Brain pericyte (primary cell): ENCODE measurements around the gene AMER2.
A peak's percentile ranks its signal among the peaks of the same experiment; 100 is the strongest.

Experiments
- DNase-seq: peaks from one replicate; pipeline ENCODE4 v3.0.0-alpha.2; 2012; ENCODE audit warnings: low read depth, low spot score

Gene AMER2

DNA sequence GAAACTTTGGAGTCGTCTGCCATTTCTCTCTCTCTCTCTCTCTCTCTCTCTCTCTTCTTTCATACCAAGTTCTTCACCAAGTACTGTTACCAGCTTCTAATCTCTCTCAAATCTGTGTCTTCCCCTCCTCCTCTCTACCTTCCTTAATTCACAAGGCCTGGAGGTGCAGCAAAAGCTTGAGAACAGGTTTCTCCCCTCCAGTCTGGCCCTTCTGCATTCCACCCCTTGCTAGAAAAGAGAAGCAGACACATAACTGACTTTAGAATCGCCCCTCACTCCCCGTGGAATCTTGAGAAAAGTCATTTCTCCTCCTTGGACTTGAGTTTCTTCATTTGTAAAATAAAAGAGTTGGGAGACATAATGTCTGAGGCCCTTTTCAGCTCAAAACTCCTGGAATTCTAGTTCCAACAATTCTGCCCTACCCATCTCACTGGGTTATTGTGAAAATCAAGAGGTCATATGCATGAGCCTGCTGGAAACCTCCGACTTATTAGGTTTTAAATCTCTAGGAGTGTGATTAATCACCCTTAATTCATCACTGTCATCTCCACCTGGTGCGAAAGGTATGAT, 20.4 kb downstream of the AMER2 start:
- no peak for DNase-seq

DNA sequence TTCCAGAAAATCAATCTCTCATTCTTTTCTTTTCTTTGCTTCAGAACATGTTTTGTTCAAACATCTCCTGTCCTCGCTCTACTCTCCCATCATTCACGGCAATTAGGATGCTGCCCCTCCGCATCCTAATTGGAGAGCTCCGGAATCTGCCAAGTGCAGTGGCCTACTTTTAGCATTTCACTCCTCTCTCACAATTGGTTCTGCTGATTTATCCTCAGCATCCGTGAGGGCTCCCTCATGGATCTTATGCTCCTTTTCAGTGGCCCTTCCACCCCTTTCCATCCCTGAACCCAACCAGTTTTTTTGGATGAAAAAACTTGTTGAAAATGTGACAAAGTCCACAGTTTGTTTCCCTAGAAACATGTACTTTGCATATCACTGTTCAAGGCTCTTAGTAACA, 22.4 kb downstream of the AMER2 start:
- DNase-seq: no peak

DNA sequence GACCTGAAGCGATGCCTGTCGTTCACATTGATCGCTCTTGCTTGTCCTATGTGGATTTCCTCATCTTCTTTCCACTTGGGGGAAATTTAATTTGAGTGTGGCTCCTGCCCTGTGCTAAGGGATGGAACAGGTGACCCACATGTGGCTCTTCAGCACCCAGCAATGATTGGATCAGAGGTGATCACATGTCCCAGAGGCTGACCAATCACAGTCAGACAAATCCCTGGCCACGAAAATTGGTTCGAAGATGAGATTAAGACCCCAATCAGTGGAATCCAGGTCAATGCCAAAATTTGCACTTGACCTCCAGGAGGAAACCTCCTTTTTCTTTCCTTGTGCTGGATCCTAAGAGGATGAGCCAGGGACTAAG, 23.7 kb downstream of the AMER2 start:
- DNase-seq: no peak

DNA sequence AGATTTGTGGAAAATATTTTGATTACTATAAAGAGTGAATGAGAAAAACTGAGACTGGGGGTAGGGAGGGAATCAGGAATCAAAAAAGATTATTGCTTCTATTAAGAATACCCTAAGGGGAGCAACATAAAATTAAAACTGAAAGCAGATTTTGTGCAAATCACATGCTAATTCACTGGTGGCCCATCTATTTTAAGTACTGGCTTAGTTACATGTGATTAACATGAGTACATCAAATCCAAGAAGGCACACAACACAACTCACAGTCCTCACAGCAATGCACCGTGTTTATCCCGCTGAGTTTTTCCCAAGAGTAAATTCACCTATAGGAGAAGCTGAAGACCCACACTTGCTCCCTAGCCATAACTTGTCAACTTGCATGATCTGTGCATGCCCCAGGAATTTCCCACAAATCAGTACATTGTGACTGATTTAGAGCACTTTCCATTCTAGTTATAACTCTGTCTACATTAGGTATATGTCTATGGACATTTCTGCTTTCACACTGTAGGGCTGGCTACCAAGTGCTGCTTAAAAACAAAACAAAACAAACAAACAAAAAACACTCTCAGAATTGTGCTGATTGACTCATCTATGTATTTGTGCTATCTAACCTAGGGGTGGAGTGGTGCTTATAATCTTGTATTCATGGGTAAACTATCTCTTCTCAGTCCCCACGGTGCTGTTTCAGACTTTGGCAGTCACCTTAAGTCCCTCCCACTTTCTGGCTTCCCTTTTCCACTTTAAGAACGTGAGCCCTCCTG, 24.3 kb downstream of the AMER2 start:
- no peak for DNase-seq

DNA sequence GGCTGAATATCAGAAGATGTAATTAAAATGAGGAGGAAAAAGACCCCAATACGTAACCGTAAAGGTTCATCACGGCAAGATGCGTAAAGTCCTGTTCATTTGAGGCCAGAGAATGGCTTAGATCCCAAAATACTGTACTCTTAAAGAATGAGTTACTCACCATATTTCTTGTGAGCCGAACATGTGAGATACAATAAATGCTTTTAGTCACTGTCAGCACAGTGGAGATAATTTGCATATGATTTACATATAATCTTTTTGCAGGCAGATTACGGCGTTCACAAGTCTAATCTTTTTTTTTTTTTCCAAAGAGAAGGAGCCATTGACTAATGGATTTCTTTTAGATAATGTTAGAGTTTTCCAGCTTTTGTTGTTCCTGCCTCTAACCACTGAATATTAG, 28.4 kb downstream of the AMER2 start:
- no peak for DNase-seq

DNA sequence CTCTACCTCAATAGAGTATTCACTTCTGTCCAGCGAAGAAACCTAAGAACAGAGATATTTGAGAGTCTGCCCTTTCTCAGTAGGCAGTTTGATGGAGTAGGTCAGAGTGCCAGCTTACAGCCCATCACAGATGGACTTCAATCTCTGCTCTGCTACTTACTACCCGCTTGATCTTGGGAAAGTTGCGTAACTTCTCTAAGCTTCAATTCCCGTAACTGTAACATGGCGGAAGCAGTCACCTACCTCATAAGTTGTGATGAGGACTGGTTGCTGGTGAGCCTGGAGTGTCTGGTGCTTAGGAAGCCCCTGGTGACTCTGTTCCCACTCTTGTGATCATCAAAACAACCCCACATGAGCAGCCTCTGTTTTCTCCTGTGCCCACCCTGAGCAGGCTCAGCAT, 31.0 kb downstream of the AMER2 start:
- DNase-seq: no peak

DNA sequence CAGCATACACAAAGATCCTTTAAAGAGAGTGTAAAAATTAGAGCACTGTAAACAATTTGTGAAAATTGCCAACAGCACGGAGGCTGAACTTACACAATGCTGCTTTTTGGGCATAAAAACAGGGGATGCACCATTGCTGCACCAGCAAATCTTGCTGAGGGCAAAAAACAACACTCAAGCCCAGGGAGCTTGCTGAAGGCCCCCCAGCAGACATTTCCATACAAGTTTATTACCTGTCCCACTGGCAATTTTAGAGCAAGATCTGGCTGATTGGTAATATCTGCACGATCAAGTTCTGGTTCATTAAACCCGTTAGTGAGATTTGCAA, 34.3 kb downstream of the AMER2 start:
- DNase-seq: no peak

DNA sequence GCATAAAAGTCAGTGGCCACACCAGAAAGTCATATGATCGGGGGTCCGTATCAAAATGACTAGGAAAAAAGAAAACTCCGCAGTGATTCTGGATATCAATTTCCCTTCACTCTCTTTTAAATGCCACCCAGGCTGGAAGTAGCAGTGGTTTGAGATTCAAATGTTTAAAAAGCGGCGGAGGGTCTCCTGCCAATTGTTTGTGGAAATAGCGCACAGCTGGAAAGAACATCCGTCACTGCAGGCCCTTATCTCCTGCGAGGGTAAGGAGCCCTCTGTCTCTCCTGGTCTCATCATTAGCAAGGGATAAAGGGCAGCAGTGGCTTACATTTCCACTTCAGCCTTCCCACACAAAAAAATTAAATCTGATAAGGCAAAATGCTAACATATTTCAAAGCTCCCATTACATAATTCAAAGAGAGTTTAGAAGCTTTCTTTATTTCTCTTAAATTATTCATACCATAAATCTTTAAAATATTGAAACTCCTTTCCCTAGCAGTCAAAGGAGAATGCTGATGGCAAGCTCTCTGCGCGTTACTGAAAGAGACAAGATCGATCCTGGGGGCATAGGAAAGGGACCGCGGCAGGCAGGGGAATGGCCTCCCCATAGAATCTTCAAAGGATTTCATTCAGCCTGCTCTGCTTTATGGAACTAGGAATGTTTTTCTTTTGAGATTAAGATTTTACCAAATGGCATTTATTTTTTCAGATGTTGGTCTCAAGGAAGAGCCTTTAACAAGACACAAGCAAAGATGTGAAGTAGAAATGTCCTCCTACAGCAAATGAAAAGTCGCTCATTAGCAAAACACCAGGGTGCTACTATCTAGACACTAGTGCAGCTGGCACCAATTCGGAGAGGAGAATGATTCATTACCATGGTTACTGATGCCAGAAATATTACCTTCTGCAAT, 35.0 kb downstream of the AMER2 start:
- no peak for DNase-seq

DNA sequence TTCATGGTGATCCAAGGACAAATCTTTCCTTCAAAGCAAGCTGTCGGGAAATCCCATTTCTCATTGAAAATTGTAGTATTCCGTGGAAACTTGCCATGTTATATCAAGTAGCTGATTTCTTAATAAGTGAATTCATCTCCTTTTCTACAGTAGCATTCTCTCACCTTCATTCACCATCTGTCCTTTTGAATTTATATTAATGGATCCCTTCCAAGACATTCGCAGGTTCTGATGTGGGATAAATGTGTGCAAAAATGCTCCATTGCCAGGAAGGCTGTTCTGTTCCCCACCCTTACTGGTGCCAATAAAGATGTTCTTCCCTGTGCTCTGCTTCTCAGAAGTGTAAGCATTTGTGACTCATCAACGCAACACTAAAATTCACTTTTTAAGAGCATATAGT, 36.2 kb downstream of the AMER2 start:
- DNase-seq: no peak

DNA sequence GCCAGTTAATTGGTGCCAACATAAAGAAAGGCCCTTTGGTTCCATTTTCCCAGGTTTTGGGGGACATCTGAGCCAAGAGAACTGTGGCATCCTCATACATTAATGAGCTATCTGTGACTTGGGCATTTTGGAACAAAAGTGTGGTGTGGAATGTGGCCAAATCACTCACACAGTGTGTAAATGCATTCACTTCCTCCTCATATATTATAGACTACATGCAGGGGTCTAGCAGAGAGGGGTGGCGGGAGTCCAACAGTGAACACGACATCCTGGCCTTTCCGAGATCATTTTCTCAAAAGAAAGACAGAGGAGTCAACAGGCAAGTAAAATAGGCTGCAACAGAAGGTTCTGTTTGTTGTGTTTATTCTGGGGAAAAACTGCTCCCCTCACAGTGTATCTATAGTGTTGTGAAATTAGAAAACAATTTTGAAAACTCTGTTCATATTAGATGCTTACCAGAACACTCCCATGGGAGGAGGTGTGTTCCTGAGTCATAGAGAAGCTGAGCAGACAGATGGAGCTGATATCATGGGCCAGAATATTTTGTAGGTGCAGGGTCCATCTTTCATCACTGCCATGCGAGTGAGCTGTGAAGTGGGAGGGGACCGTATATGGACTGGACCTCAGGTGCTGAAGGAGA, 39.2 kb downstream of the AMER2 start:
- no peak for DNase-seq

DNA sequence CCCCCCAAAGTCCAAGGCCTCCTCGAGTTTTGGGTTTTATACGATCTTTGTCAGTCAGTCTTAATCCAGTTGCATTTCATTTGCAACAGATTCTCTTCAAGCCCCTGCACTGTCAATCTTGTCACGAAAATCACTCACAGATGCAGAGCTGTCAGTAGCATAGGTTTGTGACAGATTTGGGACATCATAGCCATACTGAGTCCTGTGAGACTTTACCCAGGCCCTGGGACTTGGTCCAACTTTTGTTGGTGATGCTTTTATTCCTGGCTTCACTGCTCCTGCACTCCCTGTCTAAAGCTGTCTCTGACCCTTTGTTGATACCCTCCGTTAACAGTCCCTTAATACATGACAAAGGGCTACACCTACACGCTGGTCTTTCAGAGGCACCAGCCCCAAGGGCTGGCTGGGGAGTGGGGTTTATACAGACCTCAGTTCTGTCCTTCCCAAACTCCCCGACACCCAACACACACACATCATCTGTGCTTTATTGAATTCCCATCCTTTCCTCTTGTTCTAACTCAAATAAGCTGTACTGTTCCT, 40.1 kb downstream of the AMER2 start:
- no peak for DNase-seq

DNA sequence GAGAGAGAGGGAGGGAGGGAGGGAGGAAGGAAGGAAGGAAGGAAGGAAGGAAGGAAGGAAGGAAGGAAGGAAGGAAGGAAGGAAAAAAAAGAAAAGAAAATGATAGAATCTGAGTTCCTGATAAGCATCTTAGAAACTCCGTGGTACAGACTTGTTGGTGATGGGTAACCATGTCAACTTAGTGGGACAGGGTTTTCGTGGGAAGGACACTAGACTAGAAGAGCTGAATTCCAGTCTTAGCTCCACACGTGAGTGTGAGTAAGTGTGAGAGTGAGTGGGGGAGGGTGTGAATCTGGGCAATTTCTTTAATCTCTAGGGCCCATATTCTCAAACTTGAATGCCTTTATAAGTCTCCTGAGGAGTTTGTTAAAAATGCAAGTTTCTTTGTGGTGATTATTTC, 41.1 kb downstream of the AMER2 start:
- DNase-seq: no peak

DNA sequence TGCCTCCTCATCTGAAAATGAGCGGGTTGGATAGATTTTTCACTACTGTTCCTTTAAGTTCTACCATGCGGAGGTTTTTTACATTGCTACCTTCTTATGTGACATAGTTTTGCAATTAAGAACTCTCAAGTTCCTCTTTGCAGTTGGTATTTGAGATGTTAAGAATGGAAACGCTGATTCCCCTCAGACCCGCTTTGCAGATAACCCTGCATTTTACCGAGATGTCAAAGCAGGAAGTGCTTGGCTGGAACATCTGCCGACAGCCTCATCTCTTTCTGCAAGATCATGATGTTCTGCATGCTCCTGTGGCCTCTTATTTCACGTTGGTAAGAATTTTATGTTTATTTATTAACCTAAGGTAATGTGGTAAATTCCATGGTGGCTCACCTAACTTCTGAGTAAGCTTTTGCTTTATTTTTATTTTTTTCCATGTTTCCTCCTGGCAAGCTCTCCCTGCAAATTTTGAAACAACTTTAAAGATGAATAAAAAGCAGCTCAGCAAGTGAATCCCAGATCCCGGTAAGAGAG, 53.6 kb downstream of the AMER2 start:
- no peak for DNase-seq

DNA sequence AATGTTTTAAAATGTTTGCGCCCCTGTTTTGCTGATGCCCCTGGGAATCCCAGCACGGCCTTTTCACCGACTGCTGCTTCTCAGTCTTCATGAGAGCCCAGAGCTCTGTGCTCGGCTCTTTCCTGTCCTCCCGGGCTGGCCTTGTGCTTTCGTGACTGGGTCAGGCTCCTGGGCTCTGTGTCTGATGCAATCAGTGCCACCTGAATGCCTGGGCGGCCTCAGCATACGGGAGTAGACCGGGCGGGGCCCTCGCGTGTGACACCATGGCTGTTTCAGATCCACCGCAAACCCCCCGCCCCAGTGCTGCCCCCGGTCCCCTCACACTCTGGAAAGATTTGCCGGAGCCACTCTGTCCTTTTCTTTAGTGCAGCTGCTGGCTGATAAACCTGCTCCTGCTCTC, 54.8 kb downstream of the AMER2 start:
- DNase-seq: no peak

DNA sequence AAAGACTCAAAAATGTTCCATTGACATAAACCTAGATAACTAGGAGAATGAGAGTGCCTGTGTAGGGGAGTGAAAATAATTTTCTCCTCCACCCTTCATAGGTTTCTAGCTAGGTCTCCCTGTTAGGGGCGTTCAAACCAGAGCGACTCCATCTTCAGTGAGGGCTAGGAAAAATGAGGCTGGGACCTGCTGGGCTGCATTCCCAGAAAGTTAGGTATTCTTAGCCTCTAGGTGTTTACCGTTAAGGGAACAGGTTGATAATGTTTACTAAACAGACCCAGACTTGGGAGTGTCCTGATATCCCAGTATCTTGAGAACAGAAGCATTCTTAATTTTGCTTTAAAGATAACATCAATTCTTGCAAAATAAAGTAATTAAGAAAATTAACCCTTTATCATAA, 56.0 kb downstream of the AMER2 start:
- DNase-seq: no peak

DNA sequence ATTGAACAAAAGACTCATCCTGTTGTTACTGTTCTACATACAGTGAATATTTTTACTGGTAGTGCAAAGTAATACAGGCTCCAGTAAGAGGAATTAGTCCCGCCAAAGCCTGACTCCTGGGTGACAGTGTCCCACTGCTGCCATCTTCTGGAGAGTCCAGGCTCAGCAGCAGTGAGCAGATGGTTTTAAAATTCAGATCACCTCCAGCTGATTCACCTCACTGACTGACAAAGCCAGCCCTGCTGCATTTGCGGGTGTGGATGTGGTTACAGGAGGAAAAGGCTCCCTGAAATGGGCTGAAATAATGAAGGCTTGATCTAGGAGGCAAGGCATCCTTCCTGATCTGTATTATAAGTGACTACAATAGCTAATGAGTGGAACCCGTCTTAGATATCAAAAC, 57.9 kb downstream of the AMER2 start:
- peak; percentile 30 for DNase-seq

DNA sequence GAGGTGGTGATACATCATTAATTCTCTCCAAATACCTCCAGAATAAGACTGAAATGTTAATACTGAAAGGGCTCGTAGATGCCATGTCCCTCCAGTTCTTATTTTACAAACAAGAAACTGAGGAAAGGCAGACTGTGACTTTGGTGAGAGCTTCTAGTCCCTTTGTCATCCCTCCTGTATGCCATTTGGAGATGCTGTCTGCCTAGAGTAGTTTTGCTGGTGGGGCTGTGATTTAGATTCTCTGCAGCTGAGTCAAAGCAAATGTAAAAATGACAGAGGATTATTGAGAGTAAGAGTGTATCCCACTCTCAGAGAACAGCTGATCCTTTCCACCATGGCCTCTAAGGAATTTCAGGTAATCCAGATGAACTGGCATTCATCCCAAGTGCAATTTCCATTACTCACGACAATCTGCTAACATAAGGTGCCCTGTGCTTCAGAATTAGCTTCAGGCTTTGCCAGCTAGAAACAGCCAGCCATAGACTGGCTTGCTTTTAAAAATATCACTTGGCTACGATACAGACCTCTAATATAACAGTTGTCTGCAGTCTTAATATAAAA, 59.3 kb downstream of the AMER2 start:
- no peak for DNase-seq
